Measurements from ENCODE around the gene ZNF837.

DNA sequence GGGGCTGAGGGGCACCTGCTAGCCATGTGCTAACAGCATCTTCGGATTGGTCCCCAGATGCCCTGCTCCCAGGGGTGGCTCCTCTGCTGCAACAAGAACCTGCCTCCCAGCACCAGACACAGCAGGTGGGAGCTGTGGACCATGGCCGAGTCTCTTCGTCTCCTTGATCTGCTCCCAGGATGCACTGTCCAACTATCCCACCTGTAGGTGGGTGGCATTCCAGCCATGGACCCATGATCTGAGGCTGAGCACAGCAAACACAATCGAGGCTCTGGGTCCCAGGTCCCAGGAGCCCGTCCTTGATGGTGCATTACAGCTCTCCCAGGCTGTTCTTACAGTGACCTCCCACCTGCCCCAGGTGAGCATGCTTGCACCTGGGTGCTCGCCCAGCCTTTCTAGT is 1.6 kb downstream of the ZNF837 start:
- TF ChIP-seq TEAD4 (IDR thresholded peaks at IDR 0.05) = no peak
- TF ChIP-seq YY1 (IDR thresholded peaks at IDR 0.05; ENCODE audit: low read depth) = no peak
- TF ChIP-seq TAF1 (IDR thresholded peaks at IDR 0.05; ENCODE audit: low read depth) = no peak
- no peak for TF ChIP-seq CREB1 (IDR thresholded peaks at IDR 0.05; ENCODE audit: low read depth)
- no peak for TF ChIP-seq ZBTB7A (IDR thresholded peaks at IDR 0.05; ENCODE audit: low read depth)
- TF ChIP-seq TCF12 (IDR thresholded peaks at IDR 0.05; ENCODE audit: low read depth) = no peak
- TF ChIP-seq, protein P1, sequence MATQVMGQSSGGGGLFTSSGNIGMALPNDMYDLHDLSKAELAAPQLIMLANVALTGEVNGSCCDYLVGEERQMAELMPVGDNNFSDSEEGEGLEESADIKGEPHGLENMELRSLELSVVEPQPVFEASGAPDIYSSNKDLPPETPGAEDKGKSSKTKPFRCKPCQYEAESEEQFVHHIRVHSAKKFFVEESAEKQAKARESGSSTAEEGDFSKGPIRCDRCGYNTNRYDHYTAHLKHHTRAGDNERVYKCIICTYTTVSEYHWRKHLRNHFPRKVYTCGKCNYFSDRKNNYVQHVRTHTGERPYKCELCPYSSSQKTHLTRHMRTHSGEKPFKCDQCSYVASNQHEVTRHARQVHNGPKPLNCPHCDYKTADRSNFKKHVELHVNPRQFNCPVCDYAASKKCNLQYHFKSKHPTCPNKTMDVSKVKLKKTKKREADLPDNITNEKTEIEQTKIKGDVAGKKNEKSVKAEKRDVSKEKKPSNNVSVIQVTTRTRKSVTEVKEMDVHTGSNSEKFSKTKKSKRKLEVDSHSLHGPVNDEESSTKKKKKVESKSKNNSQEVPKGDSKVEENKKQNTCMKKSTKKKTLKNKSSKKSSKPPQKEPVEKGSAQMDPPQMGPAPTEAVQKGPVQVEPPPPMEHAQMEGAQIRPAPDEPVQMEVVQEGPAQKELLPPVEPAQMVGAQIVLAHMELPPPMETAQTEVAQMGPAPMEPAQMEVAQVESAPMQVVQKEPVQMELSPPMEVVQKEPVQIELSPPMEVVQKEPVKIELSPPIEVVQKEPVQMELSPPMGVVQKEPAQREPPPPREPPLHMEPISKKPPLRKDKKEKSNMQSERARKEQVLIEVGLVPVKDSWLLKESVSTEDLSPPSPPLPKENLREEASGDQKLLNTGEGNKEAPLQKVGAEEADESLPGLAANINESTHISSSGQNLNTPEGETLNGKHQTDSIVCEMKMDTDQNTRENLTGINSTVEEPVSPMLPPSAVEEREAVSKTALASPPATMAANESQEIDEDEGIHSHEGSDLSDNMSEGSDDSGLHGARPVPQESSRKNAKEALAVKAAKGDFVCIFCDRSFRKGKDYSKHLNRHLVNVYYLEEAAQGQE (IDR thresholded peaks at IDR 0.05; ENCODE audit: low read depth) = no peak

Data from Ishikawa (cell line).